ENCODE measurements around the gene ARHGAP15.

Gene ARHGAP15

DNA sequence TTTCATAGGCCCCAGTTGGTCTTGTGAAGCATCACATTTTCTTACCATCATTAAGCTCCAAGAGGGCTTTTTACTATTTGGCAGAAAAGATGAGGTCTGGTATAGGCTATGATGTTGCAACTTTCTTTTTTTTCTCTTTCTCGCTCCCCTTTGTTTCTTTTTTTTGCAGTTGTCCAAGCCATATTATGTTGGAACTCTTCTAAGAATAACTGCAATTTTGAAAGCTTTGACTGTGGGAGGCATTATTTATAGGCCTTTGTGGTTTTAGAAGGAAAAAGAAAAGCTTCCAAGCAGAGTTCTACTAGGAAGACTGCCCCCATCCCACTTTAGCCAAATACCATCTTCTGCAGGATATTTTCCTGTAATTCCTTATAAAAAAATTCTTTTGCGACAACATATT is 571.6 kb downstream of the ARHGAP15 start:
- no peak for DNase-seq

DNA sequence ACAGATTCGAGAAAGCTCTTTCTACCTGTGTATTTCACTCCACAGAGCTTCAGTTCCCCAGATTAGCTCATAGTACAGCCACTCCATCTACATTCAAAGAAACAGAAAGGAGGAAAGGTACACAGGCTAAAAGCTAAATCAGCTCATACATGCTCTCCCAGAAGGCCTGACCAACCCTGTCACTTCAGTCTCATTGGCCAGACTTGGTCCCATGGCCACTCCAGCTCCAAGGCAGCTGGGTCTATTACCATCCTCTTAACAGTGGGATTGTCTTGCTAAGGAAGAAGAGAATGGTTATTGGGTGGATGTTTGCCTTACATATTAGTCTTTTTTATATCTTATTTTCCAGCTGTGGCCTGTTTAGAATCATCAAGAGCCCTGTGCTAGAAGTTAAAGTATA is 572.6 kb downstream of the ARHGAP15 start:
- DNase-seq: no peak

DNA sequence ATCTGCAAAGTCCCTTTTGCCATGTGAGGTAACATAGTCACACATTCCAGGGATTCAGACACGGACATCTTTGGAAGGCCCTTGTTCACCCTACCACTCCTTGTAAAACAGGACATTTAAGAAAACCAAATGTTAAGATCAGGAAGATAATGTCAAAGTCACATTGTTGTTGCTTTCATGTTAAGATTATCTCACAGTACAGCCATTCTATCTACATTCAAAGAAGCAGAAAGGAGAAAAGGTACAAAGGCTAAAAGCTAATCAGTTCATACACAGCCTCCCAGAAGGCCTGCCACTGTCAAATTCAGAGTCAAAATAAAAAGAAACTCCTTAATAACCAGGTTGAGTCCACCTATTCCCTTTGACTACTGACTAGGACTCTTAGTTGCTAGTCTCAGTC is 573.7 kb downstream of the ARHGAP15 start:
- no peak for DNase-seq

DNA sequence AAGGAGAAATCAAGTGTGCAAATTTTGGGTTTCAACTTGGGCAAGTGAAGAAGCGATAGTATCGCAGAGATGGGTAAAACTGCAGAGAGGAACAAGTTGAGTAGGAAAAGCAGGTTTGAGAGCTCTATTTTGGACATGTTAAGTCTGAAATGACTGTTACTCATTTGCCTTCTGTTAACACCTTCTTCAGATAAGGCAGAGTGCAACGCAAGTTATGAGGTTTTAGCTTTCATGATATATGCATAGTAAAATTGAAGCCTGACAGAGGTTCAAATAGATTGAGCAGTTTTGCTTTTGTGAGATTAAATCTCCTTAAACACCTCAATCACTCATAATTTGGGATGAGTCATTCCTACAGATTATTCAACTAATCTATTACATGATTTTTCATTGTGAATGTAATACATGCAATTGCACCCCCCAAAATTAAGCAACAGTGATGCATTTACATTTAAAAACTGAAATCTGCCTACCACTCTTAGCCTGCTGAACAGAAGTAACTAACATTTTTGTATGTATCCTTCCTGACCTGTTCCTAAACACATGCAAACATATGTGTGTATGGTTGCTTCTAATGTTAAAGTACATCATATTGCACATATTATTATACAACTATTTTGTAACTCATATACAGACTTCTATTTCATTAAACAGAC is 575.4 kb downstream of the ARHGAP15 start:
- DNase-seq: no peak

DNA sequence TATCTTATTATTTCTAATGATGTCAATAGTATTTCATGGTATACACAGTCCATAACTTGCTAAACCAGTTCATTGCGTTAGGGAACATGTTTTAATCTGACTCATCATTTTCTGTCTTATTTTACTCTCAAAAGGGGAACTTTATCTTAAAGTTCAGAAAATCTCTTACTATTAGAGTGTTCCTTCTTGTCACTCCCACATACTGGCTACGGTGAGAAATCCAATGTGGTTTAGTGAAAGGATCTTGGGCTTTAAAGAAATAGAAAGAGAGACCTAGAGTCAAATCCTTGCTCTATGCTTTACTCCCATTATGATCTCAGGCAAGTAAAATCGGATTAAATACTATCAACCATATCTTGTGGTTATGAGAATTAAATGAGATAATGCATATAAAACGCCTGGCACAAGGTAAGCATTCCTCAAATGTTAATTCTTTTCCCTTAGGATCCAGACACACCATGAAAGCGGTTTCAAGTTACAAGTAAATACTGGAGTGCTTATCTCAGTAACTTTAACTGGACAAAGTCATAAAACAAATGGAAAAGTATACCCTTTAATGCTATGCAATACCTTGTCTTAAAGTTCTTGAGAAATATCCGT is 576.0 kb downstream of the ARHGAP15 start:
- no peak for DNase-seq

DNA sequence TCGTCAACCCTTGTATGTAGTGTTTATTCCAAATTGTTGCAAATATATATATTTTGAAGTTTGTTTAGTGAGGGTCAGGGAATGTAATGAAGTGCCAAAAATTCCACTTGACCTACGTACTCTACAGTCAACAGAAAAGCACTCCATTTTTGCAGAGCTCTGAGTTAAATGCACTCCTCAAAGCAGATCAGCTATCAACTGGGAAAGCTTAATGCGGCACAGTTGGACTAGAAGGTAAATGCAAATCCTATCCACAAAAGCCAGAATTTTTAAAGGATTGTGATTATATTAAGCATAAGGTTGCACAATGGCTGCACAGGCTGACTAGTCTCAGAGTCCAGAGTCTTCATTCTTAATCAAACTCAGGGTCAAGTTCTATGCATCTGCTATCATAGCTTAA is 577.1 kb downstream of the ARHGAP15 start:
- no peak for DNase-seq

DNA sequence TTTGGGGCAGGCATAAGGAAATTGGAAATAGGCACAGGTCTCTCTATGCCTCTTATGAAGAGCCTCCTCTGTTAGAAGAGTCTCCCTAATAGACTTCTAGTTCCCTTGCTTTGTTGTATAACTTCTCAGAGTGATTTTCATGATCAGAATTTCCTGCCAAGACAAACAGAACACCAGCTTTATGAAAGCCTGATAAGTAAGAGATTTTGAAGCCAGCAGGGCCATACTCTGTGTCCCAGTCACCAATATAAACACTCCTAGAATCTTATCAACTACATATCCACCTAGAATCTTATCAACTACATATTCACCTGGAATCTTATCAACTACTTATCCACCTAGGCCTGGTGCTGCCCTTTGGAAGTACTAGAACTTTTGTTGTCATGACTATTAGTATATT is 579.5 kb downstream of the ARHGAP15 start:
- DNase-seq: no peak

DNA sequence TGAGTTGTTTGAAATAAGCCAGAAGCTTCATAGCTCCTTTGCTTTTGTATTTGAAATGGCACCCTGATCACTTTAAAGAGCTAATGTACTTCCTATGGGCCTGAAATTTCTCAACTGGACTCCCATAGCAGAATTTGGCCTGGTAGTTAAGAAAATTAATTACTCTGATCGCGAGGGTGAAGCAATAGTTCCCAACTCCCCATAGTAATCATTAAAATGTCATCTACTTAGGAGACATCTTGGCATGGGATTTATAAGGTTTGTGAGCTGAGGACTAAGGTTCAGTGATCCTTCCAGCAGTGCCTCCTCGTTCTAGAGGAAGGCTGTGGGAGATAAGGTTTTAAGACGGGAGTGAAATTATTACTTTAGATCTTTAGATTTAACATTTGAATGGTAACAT is 581.0 kb downstream of the ARHGAP15 start:
- DNase-seq: no peak

DNA sequence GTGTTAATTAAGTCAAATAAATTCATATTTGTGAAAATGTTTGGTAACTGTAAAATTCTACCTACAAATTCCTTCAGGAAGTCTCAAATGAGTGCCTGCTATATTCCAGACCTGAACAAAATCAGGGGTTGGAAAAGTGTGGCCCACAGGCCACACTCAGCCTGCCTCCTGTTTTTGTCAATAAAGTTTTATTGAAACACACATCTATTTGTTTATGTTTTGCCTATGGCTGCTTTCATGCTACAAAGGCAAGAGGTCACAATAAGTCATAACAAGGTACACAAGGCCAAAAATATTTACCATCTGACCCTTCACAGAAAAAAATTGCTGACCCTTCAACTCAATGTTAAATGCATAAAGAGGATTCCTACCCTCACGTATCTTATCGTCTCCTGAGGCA is 581.7 kb downstream of the ARHGAP15 start:
- no peak for DNase-seq

DNA sequence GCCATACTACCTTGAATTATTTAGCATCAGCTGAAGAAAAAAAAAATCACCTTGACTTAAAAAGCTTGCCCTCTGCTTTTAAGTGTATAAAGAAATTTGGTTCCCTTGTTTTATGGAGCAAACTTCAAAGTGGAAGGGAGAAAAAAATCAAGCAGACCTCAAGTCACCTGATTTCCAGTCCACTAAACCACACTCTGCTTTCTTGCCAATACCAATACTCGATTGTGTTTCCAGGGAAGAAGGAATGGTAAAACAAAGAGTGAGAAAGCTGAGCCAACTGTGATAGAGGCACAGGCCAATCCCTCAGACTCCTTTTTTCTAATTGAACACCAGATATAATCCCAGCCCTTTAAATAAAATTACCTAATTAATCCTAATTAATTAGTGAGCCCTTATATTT is 587.3 kb downstream of the ARHGAP15 start:
- no peak for DNase-seq

DNA sequence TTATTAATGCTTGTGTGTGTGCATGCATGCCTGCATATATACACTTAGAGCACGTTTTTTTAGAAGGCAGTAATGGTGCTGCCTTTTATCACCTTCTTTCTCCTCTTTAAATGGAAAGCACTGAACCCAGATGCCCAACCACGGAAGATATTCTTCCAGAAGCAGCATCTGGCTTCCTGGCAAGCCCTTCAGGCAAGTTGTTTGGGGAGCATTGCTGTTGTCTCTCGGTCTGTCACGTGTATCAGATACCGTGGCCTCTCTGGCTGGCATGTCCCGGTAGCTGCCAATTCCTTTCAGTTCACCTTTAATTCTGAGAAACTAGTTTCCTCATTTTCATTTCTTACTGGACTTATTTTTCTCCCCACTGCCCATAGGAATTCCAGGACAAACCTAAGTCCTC is 587.8 kb downstream of the ARHGAP15 start:
- DNase-seq: no peak

DNA sequence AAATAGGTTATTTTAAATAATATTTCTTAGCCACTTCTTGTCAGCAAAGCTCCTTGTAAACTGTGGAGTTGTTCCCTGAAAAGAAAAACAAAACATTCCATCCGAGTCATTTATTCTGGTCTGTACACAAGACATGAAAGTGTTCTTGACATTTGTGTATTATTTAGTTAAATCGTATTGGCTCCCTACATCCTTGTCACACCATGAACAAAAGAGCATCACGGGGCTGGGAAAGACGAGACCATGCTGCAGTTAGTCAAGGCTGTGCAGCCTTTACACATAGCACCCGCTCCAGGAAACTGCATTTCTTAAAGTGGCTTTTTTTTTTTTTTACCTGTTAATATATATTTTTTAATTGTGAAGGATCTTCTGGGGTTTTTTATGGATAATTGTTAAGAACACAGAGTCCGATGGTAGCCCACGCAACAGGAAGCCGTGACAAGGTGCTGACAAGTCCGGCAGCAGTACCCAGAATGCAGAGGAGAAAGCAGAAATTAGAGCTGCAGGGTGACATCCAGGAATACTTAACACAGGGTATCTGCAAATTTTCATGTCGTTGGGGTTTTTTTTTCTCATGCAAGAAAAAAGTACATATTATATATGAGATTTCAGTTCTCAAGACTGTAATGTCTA is 588.4 kb downstream of the ARHGAP15 start:
- DNase-seq: no peak

DNA sequence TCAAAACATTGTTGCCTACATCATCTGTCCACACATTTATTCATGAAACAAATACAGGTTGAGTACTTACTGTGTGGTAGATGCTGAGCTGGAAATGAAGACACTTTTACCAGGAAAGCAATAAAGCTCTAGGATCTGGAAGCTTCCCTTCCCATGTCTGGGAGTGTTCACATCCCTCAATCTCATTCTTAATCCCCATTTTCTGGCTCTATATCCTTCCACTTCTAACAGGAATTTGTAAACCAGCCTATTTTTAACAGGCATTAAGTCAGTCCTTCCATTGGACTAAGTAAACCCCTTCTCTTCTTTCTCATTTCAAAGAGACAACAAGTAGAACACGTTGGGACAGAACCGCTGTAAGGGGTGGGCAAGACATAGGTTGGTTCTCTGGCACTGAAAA is 589.5 kb downstream of the ARHGAP15 start:
- no peak for DNase-seq

DNA sequence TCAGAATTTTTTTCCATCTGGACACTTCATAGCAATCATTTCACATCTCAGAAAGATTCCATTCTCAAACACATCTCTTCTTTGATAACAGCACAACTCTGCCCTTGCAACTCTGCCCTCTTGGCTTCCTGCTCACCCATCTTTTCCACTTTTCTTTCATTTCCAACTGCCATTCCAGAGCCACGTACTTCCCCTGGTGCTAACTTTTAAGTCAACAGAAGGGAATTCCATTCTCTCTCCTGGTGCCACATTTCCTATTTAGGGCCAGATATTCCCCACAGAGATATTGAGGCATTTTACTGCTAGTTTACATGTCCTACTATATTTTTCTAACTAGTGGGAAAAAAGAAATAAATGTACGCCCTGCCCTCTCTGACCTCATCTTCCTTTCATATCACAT is 590.2 kb downstream of the ARHGAP15 start:
- no peak for DNase-seq

DNA sequence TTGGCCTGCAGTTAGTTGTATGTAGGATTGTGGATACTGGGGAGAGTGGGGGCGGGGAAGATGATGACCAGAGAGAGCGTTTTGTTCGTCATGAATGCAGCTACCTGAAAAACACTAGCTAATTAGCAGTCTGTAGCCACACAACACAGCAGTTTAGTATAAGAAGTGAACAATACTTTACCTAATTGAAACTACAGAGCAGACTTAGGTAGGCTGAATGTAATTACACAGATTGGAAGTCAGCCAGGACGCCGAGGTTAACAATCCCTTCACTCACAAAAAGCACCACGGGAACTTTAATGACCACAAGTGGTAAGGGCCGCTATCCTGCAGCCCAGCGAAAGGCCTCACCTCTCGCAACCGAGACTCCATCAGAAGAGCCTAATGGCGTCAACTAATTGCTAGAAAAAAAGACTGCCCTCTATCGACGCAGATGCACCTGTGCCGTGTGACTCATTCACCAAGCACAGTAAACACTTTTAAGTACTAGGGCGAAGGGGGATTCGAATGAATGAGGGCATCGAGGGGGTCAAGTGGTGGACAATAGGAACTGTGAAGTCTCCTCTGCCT is 591.0 kb downstream of the ARHGAP15 start:
- peak; percentile 0 for DNase-seq

DNA sequence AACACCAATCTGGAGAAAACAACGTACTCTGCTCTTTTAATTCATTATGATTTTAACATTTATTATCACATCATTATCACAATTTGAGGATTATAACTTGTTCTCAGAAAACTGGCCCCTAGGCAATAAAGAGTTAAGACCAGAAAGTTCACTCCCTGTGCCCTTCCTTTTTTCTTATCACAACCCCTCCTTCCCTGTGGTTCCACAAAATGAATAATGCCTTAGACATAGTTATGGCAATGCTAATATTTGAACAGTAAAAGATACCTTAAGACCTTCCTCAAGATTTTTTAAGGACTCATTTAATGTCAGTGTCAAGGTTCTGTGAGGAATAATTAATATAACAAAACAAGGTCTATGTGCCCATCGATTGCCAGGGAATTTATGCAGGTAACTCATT is 596.2 kb downstream of the ARHGAP15 start:
- DNase-seq: no peak

DNA sequence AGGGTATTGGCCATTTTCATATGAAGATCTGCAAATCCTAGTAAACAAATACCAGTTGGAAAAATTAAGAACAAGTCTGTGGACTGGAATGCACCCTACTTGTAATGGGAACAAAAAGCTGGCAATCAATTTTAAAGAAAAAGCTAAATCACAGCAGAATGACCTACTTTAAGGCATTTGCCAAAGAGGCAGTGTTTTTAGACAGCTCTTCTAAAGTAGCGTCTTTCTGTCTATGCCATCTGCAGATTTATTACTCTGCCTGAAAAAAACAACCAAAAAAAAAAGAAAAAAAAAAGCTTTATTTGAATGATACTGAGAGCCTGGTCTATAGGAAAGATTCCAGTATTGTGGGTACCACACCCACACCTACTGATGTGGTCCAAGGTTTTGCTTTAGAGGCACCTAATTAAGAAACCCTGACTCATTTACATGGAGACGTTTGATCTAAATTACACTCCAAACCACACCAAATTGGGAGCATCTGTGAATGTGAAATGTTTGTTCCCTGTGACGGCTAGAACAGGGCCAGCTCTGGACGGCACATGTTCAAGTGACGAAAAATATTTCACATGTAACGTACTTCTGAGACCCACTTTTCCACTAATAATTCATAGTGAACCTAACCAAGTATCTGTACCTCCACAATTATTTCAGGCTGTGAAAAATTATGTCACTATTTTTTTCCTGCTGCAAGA is 597.1 kb downstream of the ARHGAP15 start:
- DNase-seq: no peak

DNA sequence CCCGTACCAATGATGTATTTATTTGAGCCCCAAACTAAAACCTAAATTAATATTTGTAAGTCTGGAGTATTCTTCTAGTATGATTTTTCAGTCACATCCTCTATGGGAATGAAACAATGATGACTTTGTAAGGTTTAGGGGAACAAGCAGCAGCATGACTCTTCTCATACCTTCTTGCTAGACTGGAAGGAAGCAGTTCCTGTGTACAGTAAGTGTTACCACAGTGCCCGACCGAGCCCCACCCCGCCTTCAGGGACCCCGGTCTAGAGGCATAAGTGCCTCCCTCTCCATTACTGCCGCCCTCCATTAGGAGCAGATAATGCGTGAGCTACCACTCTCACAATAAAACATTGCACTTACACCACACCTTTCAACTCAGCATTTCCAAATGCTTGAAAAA is 599.3 kb downstream of the ARHGAP15 start:
- DNase-seq: no peak

DNA sequence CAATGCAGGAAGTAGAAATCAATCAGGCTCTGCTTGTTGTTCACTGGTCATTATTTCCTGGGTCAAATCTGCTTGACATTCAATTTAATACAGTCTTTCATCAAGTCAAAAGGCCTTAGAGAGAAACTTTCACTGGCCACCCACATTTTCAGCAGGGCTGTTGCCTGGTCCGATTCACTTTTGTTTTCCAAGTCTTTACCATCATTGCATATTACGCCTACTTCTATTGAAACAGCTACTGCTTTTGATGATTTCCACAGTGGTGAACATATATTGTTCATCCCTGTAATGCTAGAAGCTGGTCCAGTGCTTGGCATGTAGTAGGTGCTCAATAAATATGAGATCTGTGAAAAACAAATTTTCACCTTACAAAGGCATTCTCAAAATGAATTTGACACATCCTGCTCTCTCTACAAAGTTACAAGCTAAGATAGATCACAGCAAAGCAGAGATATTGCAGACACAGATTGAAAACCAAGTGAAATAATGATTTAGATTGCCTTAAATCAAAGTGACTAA is 600.1 kb downstream of the ARHGAP15 start:
- no peak for DNase-seq

DNA sequence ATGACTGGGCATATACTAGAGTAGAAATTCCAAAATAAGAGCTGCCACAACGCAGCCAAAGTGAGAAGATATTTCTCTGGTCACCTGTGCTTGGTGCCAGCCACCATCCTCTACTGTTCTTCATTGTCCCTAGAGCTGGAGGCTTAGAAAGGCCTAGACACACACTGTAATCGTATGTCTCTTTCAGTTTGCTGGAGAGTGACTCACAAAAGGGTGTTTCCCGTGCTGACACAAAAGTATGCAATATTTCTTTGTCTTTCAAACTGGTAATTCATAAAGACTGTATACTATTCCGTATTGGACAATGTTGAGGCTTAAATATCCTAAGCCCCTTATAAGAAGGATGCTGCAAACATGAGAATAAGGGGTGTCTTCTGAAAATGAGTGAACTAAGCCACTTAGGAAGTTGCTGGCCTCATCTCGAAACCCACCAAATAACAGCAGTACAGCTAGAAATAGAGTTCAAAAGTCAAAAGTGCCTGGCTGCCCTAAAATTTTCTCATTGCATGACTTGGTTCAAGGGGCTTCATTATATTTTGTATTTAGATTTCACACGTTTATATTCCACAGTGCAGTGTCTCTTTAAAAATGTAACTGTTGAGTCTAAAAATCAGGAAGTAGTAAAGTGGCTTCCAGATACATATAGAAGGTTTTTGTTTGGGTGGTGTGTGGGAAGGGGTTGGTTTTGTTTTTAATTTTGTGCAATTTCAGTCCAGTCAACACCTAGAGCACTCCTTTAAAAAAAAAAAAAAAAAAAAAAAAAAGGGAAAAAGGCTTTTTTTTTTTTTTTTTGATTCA is 601.1 kb downstream of the ARHGAP15 start:
- DNase-seq: no peak

DNA sequence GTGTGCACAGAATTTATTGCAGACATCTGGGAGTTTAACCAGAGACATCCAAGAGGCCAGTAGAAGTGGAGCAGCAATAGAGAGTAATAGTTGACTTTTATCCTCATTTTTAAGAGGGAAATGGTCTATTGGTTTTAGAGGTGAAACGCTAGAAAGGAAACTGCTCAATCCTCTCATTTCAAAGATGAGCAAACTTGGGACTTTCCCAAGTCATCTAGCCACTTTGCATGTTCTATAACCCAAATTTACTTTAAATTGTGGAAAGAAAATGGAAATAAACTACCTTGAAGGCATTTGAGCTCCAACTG is 601.7 kb downstream of the ARHGAP15 start:
- no peak for DNase-seq

DNA sequence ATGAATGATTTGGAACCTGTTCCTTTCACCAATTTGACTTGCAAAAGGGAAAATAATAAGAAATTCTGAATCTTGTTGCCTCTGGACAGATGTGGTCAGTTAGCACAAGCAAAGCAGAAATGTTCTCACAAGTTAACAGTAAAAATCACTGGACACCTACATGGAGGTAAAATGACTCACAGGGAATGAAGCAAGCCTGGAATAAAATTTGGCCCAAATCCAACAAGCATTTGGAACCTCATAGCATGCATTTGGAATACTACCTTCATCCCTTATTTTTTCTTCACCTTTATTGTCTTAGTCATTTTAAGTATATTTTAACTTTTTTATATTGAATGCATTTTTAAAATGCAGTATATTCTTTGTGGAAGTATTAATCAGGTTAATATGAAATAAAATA is 602.9 kb downstream of the ARHGAP15 start:
- DNase-seq: no peak

DNA sequence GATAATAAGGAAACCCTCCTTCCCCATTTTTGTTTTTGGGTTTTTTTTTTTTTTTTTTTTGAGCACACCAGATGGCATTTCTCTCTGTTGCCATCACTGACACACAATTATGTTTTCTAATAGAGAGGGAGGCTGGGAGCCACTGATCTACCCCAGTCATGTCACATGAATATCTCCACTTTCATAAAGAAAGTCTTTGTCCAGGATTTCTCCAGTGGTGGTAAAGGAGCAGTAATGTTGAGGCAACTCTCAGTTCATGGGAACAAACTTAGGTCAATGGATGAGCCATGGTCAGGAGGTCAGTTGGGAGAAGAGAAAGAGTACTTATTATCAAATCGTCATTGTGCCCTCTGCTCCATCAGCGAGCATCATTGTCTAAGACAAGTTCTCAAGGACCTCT is 603.7 kb downstream of the ARHGAP15 start:
- no peak for DNase-seq
